GM12891 (cell line): ENCODE results near the gene C16orf46.

Experiments
- PAX5 ChIP-seq: IDR thresholded peaks from 2 replicates; pipeline ENCODE4 v1.6.1; 2011; ENCODE audit warnings: low read length, moderate library complexity, mild to moderate bottlenecking; ENCODE audit not compliant: insufficient read depth, severe bottlenecking
- POLR2A ChIP-seq: IDR thresholded peaks from 2 replicates; pipeline ENCODE4 v1.6.1; 2011; ENCODE audit warnings: low read depth, low read length, control low read depth
- POLR2AphosphoS5 ChIP-seq: IDR thresholded peaks from 2 replicates; pipeline ENCODE4 v1.6.1; 2011; ENCODE audit warnings: low read depth, low read length, control low read depth
- SPI1 ChIP-seq: IDR thresholded peaks from 2 replicates; pipeline ENCODE4 v1.6.1; 2011; ENCODE audit warnings: low read depth, low read length, control low read depth
- TAF1 ChIP-seq: IDR thresholded peaks from 2 replicates; pipeline ENCODE4 v1.6.1; 2011; ENCODE audit warnings: low read depth, low read length, control low read depth

DNA sequence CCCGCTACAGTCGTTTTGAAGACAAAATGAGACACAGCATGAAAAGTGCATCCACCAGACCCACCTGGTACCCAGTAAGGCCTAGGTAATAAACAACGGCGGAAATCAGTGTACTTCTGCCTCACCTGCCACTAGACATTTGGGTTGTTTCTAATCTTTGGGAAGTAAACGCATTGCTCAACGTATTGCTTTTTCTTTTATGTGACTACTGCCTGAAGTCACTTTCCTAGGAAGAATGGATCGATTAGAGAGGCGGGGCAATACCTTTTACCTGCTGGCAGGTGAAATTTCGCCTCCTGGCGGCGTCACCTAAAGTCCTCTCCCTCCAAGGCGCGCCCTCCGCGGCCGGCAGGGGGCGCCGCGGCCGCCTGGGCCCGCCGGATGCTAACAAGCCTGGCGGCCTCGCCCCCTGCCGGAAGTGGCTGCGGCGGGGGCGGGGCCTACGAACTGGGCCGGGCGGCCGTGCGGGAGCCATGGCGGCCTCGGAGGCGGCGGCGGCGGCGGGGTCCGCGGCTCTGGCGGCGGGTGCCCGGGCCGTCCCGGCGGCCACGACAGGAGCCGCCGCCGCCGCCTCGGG, 41.6 kb downstream of the C16orf46 start, which contains the start of gene ATMIN:
- TF ChIP-seq POLR2A (no peak), POLR2AphosphoS5 (no peak), SPI1 (no peak), TAF1 (peak; percentile 48; the same call in 1 of the 2 replicates), PAX5 (peak; percentile 13)
